DND-41 (cell line): ENCODE data around the gene PTPRC.

Experiments used
- ATAC-seq: fragments of 200-7000 bp; cut with Tn5 transposase; 3 replicates; pipeline ENCODE4 v1.9.1; 2021; ENCODE audit warnings: low read depth; ENCODE audit not compliant: insufficient read depth
- DNase-seq: peaks from one replicate; pipeline ENCODE4 v3.0.0-alpha.2; 2020
- H2AFZ ChIP-seq: 2 replicates; pipeline ENCODE4 v1.6.0; 2012; ENCODE audit warnings: low read depth, low read length
- H3K27ac ChIP-seq: 2 replicates; pipeline ENCODE4 v1.5.1; 2012; ENCODE audit warnings: low read length, inconsistent platforms
- H3K27me3 ChIP-seq: fragments of 200-600 bp; sonication (generic); 2 replicates; pipeline ENCODE4 v1.6.0; 2012; ENCODE audit warnings: low read length, mild to moderate bottlenecking, inconsistent platforms; ENCODE audit not compliant: insufficient read depth, poor library complexity
- H3K36me3 ChIP-seq: 2 replicates; pipeline ENCODE4 v1.5.1; 2012; ENCODE audit warnings: low read length, inconsistent platforms; ENCODE audit not compliant: insufficient read depth
- H3K4me1 ChIP-seq: 2 replicates; pipeline ENCODE4 v1.5.1; 2012; ENCODE audit warnings: mild to moderate bottlenecking, low read length; ENCODE audit not compliant: insufficient read depth
- H3K4me2 ChIP-seq: 2 replicates; pipeline ENCODE4 v1.6.0; 2012; ENCODE audit warnings: mild to moderate bottlenecking, moderate library complexity, low read length, inconsistent platforms; ENCODE audit not compliant: insufficient read depth
- H3K4me3 ChIP-seq, 2 experiments: fragments of 200-600 bp in 1 of 2; shearing (Covaris generic) in 1 of 2; 2 replicates each; pipeline ENCODE4 v1.5.1; 2012 to 2016; ENCODE audit warnings: inconsistent platforms in 2 of 2, low read length in 2 of 2, mild to moderate bottlenecking in 2 of 2, low read depth in 1 of 2, moderate library complexity in 1 of 2
- H3K79me2 ChIP-seq: 2 replicates; pipeline ENCODE4 v1.6.0; 2012; ENCODE audit warnings: low read length, inconsistent platforms; ENCODE audit not compliant: insufficient read depth
- H3K9ac ChIP-seq: 2 replicates; pipeline ENCODE4 v1.6.0; 2012; ENCODE audit warnings: low read depth, mild to moderate bottlenecking, inconsistent platforms, low read length, moderate library complexity
- H3K9me3 ChIP-seq: 2 replicates; pipeline ENCODE4 v1.5.1; 2012; ENCODE audit warnings: low read length, moderate library complexity, mild to moderate bottlenecking, inconsistent platforms; ENCODE audit not compliant: insufficient read depth, severe bottlenecking
- H4K20me1 ChIP-seq: 2 replicates; pipeline ENCODE4 v1.6.0; 2012; ENCODE audit warnings: low read length; ENCODE audit not compliant: insufficient read depth
- EZH2 ChIP-seq: IDR thresholded peaks from 3 replicates; pipeline ENCODE4 v1.6.1; 2012; ENCODE audit warnings: borderline replicate concordance, low read depth, mild to moderate bottlenecking, moderate library complexity, low read length, inconsistent platforms; ENCODE audit not compliant: severe bottlenecking
- TF ChIP-seq, protein P1 (sequence below): IDR thresholded peaks from 2 replicates; pipeline ENCODE4 v1.5.1; 2012; ENCODE audit warnings: borderline replicate concordance, low read length, moderate library complexity, mild to moderate bottlenecking; ENCODE audit not compliant: poor library complexity, severe bottlenecking; ENCODE audit errors: extremely low read depth

Gene PTPRC

DNA sequence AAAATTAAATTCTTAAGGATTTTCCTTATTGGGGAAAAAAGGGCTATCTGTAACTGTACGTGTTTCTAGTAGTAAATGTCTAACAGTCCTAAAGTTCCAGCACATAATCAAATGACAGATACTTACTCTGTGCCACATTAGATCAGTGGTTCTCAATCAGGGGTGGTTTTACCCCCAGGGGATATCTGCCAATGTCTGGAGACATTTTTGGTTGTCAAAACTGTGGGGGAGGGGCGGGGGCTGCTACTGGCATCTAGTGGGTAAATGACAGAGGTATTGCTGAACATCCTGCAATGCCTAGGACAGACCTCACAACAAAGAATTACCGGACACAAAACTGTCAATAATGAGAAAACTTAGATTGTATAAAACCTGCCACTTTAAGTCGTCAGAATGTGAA is 33.4 kb upstream of the PTPRC start:
- DNase-seq (peak; percentile 63), ATAC-seq (peak; percentile 69)
- Histone ChIP-seq H3K9me3 (peaks cover 1% of the 10 kb centered on the region), H3K79me2 (no peaks in the 10 kb centered on the region), H3K27me3 (no peaks in the 10 kb centered on the region), H3K4me2 (no peak overlapping the region; the same call in 1 of the 2 replicates), H3K4me1 (peaks cover 29% of the 10 kb centered on the region), H2AFZ (0 out of 2 replicates have a peak overlapping the region, but pooled peaks have one; percentile 21), H4K20me1 (no peaks in the 10 kb centered on the region), H3K9ac (no peak overlapping the region; the same call in 1 of the 2 replicates), H3K4me3 (no peak overlapping the region), H3K27ac (peak overlapping the region; percentile 10; the same call in 1 of the 2 replicates), H3K36me3 (no peaks in the 10 kb centered on the region)
- TF ChIP-seq EZH2 = no peak
- TF ChIP-seq, protein P1, sequence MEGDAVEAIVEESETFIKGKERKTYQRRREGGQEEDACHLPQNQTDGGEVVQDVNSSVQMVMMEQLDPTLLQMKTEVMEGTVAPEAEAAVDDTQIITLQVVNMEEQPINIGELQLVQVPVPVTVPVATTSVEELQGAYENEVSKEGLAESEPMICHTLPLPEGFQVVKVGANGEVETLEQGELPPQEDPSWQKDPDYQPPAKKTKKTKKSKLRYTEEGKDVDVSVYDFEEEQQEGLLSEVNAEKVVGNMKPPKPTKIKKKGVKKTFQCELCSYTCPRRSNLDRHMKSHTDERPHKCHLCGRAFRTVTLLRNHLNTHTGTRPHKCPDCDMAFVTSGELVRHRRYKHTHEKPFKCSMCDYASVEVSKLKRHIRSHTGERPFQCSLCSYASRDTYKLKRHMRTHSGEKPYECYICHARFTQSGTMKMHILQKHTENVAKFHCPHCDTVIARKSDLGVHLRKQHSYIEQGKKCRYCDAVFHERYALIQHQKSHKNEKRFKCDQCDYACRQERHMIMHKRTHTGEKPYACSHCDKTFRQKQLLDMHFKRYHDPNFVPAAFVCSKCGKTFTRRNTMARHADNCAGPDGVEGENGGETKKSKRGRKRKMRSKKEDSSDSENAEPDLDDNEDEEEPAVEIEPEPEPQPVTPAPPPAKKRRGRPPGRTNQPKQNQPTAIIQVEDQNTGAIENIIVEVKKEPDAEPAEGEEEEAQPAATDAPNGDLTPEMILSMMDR = peak; percentile 28

DNA sequence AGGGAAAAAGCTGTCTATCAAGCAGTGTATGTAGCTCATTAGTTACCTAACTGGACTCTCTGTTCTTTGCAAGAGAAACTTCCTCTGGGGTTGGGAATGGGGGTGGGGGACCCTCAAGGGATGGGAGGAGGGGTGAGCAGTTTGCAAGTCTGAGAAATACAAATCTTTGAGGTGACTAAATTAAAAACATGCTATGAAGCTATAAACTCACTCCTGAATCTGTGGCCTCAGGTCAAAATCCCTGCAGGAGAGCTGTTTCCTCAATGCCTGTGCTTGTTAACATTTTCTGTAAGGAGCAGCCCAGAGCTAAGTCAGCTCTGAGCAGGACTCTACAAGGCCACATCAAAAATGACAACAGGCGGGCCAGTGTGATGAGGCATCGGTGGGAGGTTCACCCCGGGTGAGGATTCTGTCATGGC is 32.8 kb upstream of the PTPRC start:
- Histone ChIP-seq H2AFZ (0 out of 2 replicates have a peak overlapping the region, but pooled peaks have one; percentile 37), H4K20me1 (no peaks in the 10 kb centered on the region), H3K4me3 (no peak overlapping the region), H3K36me3 (no peaks in the 10 kb centered on the region), H3K4me1 (peaks cover 34% of the 10 kb centered on the region), H3K9me3 (no peaks in the 10 kb centered on the region), H3K27ac (peak overlapping the region; percentile 26; the same call in 1 of the 2 replicates), H3K27me3 (no peaks in the 10 kb centered on the region), H3K4me2 (no peak overlapping the region), H3K9ac (no peak overlapping the region), H3K79me2 (no peaks in the 10 kb centered on the region)
- ATAC-seq (peak; percentile 53; the same call in 2 of the 3 replicates), DNase-seq (no peak)
- no peak for TF ChIP-seq EZH2
- TF ChIP-seq, protein P1 = no peak

- TF ChIP-seq, protein P1 = no peak
- no peak for TF ChIP-seq EZH2
- Histone ChIP-seq H2AFZ (no peak overlapping the region), H4K20me1 (no peaks in the 10 kb centered on the region), H3K36me3 (no peaks in the 10 kb centered on the region), H3K27me3 (no peaks in the 10 kb centered on the region), H3K79me2 (no peaks in the 10 kb centered on the region), H3K4me3 (no peak overlapping the region), H3K27ac (no peak overlapping the region), H3K4me2 (no peak overlapping the region), H3K9ac (no peak overlapping the region), H3K4me1 (peaks cover 35% of the 10 kb centered on the region), H3K9me3 (no peaks in the 10 kb centered on the region)
- no peak for DNase-seq
- no peak for ATAC-seq
Observed at GRCh38 chr1:198607714-198608113, 31.1 kb upstream of the PTPRC start.
